ENCODE measurements around the gene HSPB7. TPM values are rescaled to one million over a fixed set of nuclear protein-coding genes. Genes with fewer than 3 reads are reported as not detected.

HSPB7 gene
- total RNA-seq, 1 experiment from 2014 or later: not detected

DNA sequence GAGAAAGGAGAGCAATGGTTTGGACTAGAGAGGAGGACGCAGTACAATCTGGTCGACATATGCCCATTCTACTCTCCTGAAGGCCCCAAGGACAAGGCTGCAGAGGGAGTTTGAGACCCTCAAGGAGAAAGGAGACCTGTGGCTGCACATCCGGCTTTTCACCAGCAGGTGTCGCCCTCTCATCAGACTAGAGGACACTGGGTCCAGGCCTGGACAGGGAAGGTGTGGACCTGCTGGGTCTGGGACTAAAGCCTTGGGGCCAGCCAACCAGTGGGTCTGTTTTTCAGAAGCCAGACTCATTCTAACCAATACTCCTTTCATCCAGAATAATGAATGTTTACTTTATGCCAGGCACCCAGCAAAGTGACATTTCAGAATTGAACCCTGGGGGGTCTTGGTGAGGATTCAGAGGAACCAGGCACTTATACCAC lies 8.8 kb downstream of the HSPB7 start:
- H3K27ac Mint-ChIP-seq (ENCODE audit: low read depth, unreplicated experiment): no peak overlapping the region
- no TSS peak for BruUV-seq (replicated peaks)
- intact Hi-C loops (cut with micrococcal nuclease): loop anchor here (1.0 to 10.0 kb wide), 4 partner anchors 24 to 356 kb away; partner anchors contain the start of gene SZRD1
- peak; percentile 81 for DNase-seq (ENCODE audit: unreplicated experiment)
- TF ChIP-seq CTCF (IDR thresholded peaks at IDR 0.05; ENCODE audit: unreplicated experiment): peak; percentile 97
- no peaks in the 10 kb centered on the region for H3K9me3 Mint-ChIP-seq (ENCODE audit: unreplicated experiment)
- no peak overlapping the region for H3K4me3 Mint-ChIP-seq (ENCODE audit: unreplicated experiment)
- H3K27me3 Mint-ChIP-seq (ENCODE audit: insufficient read depth, unreplicated experiment): no peaks in the 10 kb centered on the region
- H3K36me3 Mint-ChIP-seq (ENCODE audit: insufficient read depth, unreplicated experiment): no peaks in the 10 kb centered on the region
- H3K4me1 Mint-ChIP-seq (ENCODE audit: insufficient read depth, unreplicated experiment): peaks cover 15% of the 10 kb centered on the region
- ChIA-PET POLR2A (no interaction called here), CTCF (interaction anchor here (0.5 to 4.1 kb wide), 30 partner anchors 9 to 564 kb away, joined by 3 to 45 read pairs (median 4); partner anchors contain the start of genes FAM131C and HSPB7)

DNA sequence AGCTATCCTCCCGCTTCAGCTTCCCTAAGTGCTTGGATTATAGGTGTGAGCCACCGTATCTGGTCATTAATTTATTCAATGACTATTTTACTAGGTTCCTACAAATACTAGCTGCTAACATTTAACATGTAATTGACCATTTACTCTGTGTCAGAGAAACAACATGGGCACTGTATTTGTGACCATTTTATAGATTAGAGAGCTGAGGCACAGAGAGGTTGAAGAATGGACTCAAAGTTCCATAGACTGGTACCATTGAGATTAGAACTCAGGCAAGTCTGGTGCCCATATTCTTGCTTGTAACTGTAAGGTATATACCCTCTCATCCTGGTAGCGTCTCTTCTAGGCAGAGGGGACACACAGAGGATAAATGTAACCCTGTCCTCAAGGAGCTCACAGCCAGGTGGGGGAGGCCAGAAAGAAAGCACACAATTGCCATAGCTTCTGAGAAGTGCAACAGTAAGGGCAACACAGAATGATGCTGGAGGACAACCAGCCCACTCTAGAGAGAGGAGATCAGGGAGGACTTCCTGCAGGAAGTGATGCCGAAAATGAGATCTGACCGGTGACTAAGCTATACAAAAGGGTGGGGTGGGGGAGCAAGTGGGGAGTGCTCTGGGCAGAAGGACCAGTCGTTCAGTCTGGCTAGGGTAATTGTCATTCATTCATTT lies 10.0 kb downstream of the HSPB7 start:
- no peak for DNase-seq (ENCODE audit: unreplicated experiment)
- Mint-ChIP-seq H3K27ac (ENCODE audit: low read depth, unreplicated experiment) (no peak overlapping the region), H3K4me1 (ENCODE audit: insufficient read depth, unreplicated experiment) (peaks cover 15% of the 10 kb centered on the region), H3K27me3 (ENCODE audit: insufficient read depth, unreplicated experiment) (no peaks in the 10 kb centered on the region), H3K4me3 (ENCODE audit: unreplicated experiment) (no peak overlapping the region), H3K9me3 (ENCODE audit: unreplicated experiment) (no peaks in the 10 kb centered on the region), H3K36me3 (ENCODE audit: insufficient read depth, unreplicated experiment) (no peaks in the 10 kb centered on the region)
- POLR2A ChIA-PET: interaction anchor here (0.6 to 1.4 kb wide), 6 partner anchors 21 to 173 kb away, joined by 3 to 5 read pairs (median 4); partner anchors contain the start of gene SPEN
- intact Hi-C loops (cut with micrococcal nuclease): loop anchor here (1.0 to 10.0 kb wide), 4 partner anchors 193 to 357 kb away; partner anchors contain the start of gene SZRD1
- no peak for TF ChIP-seq CTCF (IDR thresholded peaks at IDR 0.05; ENCODE audit: unreplicated experiment)
- CTCF ChIA-PET: interaction anchor here (0.6 to 4.1 kb wide), 30 partner anchors 10 to 417 kb away, joined by 3 to 45 read pairs (median 4); partner anchors contain the start of gene FAM131C
- BruUV-seq (replicated peaks): no TSS peak

- peak; percentile 82 for DNase-seq (ENCODE audit: unreplicated experiment)
- TF ChIP-seq CTCF (IDR thresholded peaks at IDR 0.05; ENCODE audit: unreplicated experiment): peak; percentile 29
- H3K4me1 Mint-ChIP-seq (ENCODE audit: insufficient read depth, unreplicated experiment): peaks cover 15% of the 10 kb centered on the region
- H3K4me3 Mint-ChIP-seq (ENCODE audit: unreplicated experiment): no peak overlapping the region
- intact Hi-C loops (cut with micrococcal nuclease): loop anchor here (1.0 to 10.0 kb wide), 4 partner anchors 192 to 358 kb away; partner anchors contain the start of gene SZRD1
- H3K27ac Mint-ChIP-seq (ENCODE audit: low read depth, unreplicated experiment): no peak overlapping the region
- no TSS peak for BruUV-seq (replicated peaks)
- ChIA-PET POLR2A (interaction anchor here (0.6 to 1.4 kb wide), 7 partner anchors 20 to 382 kb away, joined by 3 to 5 read pairs (median 3); partner anchors contain the start of gene SPEN), CTCF (interaction anchor here (0.6 to 4.1 kb wide), 29 partner anchors 13 to 1230 kb away, joined by 3 to 45 read pairs (median 4); partner anchors contain the start of gene FAM131C)
- no peaks in the 10 kb centered on the region for H3K9me3 Mint-ChIP-seq (ENCODE audit: unreplicated experiment)
- no peaks in the 10 kb centered on the region for H3K36me3 Mint-ChIP-seq (ENCODE audit: insufficient read depth, unreplicated experiment)
- no peaks in the 10 kb centered on the region for H3K27me3 Mint-ChIP-seq (ENCODE audit: insufficient read depth, unreplicated experiment)
Measured at GRCh38 chr1:16006552-16007485, 11.0 kb downstream of the HSPB7 start.

Measured in MCF 10A (cell line).